ENCODE results near the gene ERC2. TPM values are rescaled to one million over a fixed set of nuclear protein-coding genes. Genes with fewer than 3 reads are reported as not detected.

ERC2 gene
- total RNA-seq, 1 donor from 2014 or later = 0.53 TPM

- DNase-seq (ENCODE audit: low read depth, low spot score) = no peak
Observed at GRCh38 chr3:55721716-55722484, 746.4 kb downstream of the ERC2 start.

GRCh38 chr3:55720614-55721013 is 747.7 kb downstream of the ERC2 start:
- DNase-seq (ENCODE audit: low read depth, low spot score) = no peak

- no peak for DNase-seq (ENCODE audit: low read depth, low spot score)
Observed at GRCh38 chr3:55719508-55719907, 748.8 kb downstream of the ERC2 start.

- DNase-seq (ENCODE audit: low read depth, low spot score) = no peak
Observed at GRCh38 chr3:55719006-55719405, 749.3 kb downstream of the ERC2 start.

GRCh38 chr3:55718521-55718921 is 749.7 kb downstream of the ERC2 start:
- DNase-seq (ENCODE audit: low read depth, low spot score) = no peak

- DNase-seq (ENCODE audit: low read depth, low spot score) = no peak
Observed at GRCh38 chr3:55718074-55718473, 750.2 kb downstream of the ERC2 start.

- DNase-seq (ENCODE audit: low read depth, low spot score) = no peak
Observed at GRCh38 chr3:55717481-55717880, 750.8 kb downstream of the ERC2 start.

GRCh38 chr3:55716611-55717225 is 751.5 kb downstream of the ERC2 start:
- no peak for DNase-seq (ENCODE audit: low read depth, low spot score)

- no peak for DNase-seq (ENCODE audit: low read depth, low spot score)
Observed at GRCh38 chr3:55716044-55716443, 752.2 kb downstream of the ERC2 start.

- no peak for DNase-seq (ENCODE audit: low read depth, low spot score)
Observed at GRCh38 chr3:55714057-55714456, 754.2 kb downstream of the ERC2 start.

- no peak for DNase-seq (ENCODE audit: low read depth, low spot score)
Observed at GRCh38 chr3:55711646-55712045, 756.6 kb downstream of the ERC2 start.

GRCh38 chr3:55709411-55710012 is 758.8 kb downstream of the ERC2 start:
- DNase-seq (ENCODE audit: low read depth, low spot score) = no peak

GRCh38 chr3:55708921-55709320 is 759.3 kb downstream of the ERC2 start:
- DNase-seq (ENCODE audit: low read depth, low spot score) = no peak

GRCh38 chr3:55708242-55708641 is 760.0 kb downstream of the ERC2 start:
- DNase-seq (ENCODE audit: low read depth, low spot score) = no peak

- no peak for DNase-seq (ENCODE audit: low read depth, low spot score)
Observed at GRCh38 chr3:55704521-55704920, 763.7 kb downstream of the ERC2 start.

- DNase-seq (ENCODE audit: low read depth, low spot score) = no peak
Observed at GRCh38 chr3:55702822-55703221, 765.4 kb downstream of the ERC2 start.

GRCh38 chr3:55701997-55702396 is 766.3 kb downstream of the ERC2 start:
- no peak for DNase-seq (ENCODE audit: low read depth, low spot score)

- DNase-seq (ENCODE audit: low read depth, low spot score) = no peak
Observed at GRCh38 chr3:55698831-55699230, 769.4 kb downstream of the ERC2 start.

GRCh38 chr3:55697177-55697865 is 770.9 kb downstream of the ERC2 start:
- DNase-seq (ENCODE audit: low read depth, low spot score) = no peak

GRCh38 chr3:55692957-55693558 is 775.2 kb downstream of the ERC2 start:
- DNase-seq (ENCODE audit: low read depth, low spot score) = no peak

GRCh38 chr3:55692295-55692956 is 775.8 kb downstream of the ERC2 start:
- no peak for DNase-seq (ENCODE audit: low read depth, low spot score)
